Fibroblast of gingiva (primary cell): Measurements from ENCODE around the gene TJP3.

Source experiments
- DNase-seq: peaks from one replicate; pipeline ENCODE4 v3.0.0-alpha.2; 2011; ENCODE audit warnings: low read depth

TJP3 gene

DNA sequence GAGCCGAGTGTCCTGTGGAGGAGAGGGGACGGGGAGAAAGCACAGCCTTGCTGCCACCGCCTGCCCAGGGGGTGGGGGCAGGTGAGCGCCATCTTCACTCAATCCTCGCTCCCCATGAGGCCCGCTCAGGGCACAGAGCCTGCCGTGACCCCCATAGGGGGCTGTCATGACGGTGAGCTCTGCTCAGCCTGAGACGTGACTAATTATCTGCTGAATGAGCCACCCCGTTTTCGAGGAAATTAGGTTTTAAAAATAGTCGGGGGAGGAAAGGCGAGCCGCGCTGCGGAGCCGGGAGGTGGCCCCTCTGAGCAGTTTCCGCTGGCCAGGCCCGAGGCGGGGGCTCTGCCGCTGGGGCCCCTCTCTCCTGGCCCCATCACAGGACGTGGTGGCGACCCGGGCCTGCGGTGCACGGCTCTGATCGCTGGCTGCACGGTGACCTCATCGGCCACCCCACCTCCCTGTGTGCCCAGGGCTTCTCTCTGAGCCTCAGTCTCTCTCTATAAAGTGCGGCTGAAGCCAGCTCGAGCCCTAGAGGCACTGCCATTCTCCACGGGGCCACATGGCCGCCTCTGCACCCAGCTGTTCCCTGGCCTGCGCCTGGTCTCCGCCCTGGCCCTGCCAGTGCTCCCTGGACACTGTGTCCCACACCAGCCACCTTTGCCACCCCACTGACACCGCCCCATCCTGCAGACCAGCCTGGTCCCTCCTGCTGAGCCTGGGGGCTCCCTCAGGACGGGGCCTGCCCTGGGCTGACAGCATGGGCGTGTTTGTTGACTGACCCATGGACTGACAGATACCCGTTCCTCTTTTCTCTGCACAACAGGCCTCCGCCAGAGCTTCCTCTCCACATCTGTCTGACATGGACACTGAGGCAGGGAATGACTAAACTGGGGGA, 36.3 kb upstream of the TJP3 start:
- DNase-seq = no peak

DNA sequence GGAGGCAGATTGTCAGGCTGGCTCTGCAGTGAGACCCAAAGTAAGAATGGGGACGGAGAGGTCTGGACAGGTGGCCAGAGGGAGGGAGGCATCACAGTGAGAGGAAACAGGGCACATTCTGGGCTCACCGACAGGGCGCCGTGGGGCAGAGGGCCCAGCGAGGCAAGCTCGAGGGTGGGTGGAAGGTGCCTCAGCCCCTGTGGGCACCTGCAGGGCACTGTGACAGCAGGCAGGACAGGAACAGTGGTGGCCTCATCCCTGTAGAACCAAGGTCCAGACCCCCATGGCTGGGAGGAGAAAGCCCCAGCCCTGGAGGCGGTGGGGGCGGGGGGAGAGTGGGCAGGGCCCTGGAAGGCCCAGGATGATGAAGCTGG, 35.6 kb upstream of the TJP3 start:
- no peak for DNase-seq

DNA sequence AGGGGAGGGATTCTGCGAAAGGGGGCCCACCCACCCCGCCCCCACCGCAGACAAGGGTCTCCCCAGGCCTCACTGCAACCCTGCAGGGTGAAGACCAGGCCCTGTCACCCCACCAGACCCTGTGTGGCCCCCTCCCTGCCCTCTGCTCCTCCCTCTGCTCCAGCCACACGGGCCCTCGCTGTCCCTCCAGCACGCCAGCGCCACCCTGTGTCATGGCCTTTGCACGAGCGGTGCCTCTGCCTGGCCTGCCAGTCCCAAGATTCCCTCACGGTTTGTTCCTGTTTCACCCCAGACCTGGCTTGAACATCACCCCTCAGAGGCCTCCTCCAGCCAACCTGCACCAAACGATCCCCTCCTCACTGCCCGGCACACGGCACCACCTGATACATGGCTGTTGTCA, 35.2 kb upstream of the TJP3 start:
- DNase-seq = no peak

DNA sequence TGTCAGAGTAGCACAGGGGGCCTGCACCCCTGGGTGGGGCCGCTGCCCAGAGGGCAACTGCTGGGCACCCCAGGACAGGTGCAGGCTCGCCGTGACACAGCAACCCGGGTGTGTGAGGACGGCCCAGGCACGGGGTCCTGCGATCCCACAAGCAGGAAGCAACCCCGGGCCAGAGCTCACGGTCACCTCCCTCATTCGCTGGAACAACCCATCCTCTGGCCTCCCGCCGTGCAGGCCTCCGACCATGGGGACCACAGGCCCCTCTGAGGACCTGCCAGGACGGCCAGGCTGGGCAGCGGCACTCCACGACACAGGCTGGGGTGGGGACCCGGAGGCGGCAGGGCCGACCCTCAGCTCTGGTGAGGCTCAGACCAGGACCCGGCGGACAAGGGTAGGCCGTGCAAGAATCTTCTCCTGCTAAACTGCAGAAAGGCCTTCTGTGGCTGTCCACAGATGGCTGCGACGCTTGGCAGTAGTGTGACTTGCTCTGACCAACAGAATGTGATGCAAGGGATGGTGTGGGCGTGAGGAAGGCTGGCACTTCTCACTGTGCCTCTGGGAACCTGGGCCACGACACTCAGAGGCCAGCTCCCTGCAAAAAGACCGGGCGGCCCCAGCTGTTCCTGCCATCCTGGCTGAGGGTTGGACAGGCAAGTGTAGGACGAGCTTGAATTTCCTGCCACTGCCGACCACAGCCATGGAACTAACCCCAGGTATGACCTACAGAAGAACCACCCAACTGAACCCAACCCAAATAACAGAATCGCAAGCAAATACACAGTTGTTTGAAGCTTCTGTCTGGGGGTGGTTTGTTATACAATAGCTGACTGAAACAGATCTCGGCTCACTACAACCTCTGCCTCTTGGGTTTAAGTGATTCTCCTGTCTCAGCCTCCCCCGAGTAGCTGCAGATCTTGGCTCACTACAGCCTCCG, 34.4 kb upstream of the TJP3 start:
- DNase-seq = no peak

DNA sequence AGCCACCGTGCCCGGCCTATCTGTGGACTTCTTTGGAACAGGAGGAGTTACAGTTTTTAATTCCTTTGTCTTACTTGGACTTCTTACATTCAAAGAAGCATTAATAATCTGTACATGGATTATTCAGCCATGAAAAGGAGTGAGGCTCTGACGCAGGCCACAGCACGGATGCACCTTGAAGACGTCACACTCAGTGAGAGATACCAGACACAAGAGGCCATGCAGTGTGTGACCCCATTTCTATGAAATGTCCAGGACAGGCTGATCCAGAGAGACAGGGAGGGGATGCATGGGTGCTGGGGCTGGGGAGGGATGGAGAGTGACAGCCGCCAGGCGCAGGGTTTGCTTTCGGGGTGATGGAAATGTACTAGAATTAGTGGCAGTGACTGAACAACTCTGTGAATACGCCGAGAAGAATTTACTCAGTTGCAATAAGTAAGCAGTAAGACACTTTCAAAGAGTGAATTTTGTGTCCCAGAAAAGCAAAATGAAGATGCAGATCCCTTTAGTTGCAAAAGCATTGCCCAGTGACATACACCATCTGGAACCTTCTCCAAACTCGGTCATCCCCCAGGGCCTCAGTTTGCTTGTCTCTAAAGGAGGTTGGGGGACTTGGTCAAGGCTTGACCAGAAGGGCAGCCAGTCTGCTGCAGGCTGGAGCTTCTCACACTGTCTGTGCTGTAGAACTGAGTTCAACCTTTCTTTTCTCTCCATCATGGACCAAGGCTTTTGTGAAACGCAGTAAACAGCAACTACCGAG, 33.2 kb upstream of the TJP3 start:
- DNase-seq = no peak

DNA sequence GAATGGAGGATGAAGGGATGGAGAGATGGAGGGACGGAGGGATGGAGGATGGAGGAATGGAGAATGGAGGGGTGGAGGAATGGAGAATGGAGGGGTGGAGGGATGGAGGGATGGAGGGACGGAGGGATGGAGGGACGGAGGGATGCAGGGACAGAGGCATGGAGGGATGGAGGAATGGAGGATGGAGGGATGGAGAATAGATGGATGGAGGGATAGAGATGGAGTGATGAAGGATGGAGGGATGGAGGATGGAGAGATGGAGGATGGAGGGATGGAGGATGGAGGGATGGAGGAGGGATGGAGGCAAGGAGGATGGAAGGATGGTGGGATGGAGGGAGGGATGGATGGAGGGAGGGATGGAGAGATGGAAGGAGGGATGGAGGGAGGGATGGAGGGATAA, 30.0 kb upstream of the TJP3 start:
- DNase-seq = no peak

DNA sequence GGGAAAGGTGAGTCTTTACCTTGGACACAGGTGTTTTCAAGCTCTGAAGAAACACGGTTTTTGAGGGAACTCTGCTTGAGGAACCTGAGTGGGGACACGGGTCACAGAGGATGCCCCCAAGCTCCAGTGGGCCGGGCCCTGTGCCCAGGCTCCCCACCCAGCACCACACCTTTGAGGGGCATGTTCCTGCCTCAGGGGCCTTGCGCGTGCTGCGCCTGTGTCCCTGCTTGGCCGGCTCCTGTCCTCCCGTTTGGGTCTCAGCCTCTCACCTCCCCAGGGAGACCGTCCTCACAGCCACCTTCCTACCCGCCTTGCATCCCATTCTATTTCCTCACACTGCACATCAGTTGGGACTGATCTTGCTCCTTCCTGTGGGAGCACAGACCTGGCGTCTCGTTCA, 29.0 kb upstream of the TJP3 start:
- no peak for DNase-seq

DNA sequence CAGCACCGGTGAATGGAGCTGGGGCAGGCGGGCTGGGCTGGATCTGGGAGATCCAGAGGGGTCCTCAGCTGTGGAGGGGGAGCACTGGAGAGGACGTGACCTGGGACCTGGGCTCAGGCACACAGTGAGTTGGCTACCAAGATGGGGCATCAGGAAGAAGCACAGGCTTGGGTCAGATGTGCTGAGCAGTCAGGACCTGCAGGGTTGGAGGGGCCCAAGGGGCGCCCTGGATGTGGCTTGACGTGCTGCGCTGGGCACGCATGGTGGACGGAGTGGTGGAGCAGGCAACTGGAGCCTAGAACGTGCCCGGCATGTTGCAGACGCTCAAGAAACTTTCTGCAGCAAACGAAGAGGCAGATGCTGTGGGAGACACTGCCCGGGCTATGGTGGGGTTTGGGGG, 28.6 kb upstream of the TJP3 start:
- DNase-seq = no peak

DNA sequence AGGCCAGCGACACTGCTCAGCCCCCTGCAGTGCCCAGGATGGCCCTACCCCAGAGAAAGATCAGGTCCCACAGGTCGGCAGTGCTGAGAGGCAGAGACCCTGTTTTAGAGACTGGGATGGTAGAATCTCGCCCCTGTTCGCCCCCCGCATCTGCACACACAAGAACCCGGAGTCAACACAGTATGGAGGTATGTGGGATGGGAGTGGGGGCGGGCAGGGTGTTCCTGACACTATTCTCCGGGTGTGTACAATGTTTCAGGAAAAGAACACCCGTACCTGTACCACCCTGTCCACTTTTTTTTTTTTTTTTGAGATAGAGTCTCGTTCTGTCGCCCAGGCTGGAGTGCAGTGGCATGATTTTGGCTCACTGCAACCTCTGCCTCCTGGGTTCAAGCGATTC, 27.2 kb upstream of the TJP3 start:
- no peak for DNase-seq

DNA sequence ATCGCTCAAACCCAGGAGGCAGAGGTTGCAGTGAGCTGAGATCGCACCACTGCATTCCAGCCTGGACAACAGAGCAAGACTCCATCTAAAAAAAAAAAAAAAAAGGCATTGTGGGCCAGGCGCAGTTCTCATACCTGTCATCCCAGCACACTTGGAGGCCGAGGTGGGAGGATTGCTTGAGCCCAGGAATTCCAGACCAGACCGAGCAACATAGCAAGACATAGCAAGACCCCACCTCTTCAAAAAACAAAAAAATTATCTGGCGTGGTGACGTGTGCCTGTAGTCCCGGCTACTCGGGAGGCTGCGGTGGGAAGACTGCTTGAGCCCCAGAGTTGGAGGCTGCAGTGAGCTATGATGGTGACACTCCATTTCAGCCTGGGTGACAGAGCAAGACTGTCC, 25.9 kb upstream of the TJP3 start:
- DNase-seq = no peak

DNA sequence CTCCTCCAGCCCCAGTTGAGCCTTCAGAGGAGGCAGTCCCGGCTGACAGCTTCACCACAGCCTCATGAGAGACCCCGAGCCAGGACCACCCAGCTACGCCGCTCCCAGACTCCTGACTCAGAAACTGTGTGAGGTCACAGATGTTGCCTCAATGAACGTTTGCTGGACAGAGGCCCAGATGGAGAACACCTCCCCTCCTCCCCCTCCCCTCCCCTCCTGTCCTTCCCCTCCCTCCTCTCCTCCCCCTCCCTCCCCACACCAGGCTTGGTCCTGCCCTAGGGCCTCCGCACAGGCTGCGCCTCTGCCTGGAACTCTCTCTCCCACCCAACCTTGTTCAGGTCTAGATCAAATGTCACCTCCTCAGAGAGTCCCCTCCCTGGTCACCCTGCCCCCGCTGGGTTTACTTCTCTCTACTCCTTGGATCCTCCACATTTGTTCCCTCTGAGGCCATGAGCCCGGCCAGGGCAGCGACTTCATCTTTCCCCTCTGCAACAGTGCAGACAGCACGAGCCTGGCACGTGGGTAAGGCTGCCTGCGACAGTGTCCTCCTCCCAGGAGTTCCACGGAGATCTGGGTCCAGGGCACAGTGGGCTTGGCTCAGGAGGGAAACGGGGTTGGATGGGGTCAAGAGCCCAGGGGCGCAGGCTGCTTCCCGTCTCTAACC, 25.3 kb upstream of the TJP3 start:
- no peak for DNase-seq

DNA sequence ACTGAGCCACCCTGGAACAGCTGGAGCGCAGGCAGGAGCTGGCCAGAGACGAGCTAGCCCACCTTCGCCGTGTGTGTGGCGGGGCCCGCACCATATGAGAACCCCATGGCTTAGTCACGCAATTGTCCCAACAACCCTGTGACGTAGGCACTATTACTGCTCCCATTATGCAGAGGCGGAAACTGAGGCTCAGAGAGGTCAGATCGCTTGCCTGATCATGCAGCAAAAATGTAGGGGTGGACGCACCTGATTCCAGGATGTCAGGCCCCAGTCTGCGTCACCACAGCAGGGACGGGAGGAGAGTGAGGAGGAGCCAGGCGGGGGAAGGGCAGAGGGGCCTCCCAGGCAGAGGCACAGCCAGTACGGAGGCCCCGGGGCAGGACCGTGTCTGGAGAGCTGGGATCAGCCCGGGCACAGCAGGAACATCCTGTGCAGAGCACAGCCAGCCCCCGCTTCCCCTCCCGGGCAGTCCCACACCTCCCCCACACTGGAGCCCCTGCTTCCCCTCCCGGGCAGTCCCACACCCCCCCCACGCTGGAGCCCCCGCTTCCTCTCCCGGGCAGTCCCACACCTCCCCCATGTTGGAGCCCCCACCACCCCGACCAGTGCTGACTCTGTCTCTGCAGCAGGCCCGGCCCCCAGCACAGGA, 24.7 kb upstream of the TJP3 start:
- no peak for DNase-seq

DNA sequence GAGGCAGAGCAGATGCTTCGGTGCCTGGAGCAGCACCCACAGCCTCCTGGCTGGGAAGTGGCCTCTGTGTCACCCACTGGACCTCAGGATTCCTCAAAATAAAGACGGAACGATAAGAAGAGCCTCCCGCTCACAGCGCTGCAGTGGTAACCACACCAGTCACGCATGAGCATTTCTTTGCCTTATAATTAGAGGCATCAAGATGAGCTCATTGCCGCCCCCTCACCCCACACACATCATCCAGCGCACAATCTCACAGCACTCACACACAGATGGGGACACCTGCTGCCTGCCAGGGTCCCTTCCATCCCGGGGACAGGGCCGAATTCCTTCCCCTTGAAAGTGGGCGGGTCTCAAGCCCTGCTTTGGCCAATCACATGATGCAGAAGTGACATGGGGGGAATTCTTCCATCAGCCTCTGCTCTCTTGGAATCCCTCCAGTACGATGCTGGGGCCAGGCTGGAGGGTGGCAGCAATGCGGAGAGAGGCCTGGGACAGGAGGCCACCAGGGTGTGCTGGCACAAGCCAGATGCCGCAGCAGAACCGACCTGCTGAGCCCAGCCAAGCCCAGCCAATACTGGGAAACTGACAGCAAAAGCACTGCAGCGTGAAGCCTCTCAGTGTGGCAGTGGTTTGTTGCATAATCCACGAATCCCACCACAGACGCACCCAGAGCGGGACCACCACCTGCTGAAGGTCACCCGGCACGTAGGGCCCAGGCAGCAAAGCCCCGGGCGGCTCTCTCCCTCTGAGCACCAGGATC, 23.9 kb upstream of the TJP3 start:
- DNase-seq = no peak

DNA sequence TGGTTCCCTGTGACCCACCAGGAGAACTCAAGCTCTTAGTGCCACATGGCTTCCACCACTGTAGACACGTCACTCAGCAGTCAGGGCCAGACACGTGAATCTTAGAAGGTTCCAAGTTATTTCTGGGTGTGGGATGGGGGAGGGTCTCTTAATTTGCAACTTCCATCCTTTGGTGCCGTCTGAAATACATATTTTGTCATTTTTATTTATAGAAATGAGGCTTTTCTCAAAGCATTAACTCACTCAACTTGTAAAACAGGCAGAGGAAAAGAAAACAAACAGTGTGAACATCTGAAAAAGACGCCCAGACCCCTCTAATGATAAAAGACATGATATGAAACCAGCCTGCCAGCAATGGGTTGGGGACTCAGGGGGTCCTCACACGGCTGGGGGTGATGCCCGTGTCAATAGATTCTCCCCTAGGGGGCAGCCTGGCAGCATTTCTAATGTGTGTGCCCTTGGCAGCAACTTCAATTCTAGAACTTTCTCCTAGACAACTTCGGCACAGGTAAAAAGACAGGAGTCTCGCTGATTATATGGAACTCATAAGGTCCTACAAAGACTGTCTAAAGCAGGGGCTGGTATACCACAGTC, 23.3 kb upstream of the TJP3 start:
- no peak for DNase-seq

DNA sequence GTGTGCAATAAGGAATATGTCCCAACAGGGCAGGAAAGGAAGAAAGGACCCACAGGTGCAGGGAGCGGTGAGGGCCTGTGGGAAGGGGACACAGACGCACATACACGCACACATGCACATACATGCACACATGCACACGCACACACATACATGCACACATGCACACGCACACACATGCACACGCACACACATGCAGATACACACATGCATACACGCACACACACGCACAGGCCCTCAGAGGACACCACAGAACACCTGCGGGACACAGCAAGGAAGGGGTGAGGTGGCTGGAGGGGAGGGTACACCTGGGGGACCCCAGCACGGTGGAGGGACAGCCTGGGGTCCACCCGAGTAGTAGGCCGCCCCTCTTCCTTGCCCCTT, 20.8 kb upstream of the TJP3 start:
- no peak for DNase-seq

DNA sequence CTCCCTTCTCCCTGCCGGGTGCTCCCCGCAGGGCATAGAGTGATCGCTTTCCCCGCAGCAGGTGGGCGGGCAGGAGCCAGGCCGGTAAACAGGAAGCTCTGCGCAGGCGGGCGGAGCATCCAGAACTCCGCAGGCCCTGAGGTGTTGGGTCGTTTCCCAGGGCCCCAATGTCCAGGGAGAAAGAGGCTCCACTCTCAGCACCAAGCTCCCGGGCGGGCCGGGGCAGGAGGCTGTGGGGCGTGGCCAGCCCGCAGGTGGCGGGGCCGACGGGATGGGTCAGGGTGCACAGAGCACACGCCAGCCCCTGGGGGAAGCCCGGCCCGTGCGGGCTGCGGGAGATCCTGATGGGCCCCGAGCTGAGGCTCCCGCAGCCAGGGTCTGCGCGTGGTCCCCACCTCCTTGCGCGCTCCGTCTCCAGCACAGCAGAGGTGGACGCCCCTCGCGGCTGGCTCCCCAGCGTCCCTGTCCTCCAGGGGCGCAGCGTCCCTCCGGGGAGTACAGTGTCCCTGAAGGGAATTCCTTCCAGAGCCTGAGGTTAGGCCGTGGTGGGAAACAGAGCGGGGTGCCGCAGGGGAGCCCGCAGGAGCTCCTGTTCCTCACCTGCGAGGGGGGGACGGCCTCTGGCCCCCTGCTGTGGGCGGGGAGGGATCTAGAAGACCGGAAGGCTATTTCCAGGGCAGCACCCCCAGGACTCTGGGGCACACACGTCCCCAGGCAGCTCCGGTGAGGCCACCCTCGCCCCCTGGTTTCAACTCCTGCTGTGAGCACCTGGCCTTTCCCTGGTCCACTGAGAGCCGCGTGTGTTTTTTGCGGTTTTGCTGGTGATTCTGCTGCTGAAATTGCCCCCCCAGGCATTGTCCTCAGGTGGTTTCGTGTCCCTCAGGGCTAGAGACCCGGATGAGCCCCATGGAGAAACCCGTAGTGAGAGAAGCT, 20.1 kb upstream of the TJP3 start:
- no peak for DNase-seq

DNA sequence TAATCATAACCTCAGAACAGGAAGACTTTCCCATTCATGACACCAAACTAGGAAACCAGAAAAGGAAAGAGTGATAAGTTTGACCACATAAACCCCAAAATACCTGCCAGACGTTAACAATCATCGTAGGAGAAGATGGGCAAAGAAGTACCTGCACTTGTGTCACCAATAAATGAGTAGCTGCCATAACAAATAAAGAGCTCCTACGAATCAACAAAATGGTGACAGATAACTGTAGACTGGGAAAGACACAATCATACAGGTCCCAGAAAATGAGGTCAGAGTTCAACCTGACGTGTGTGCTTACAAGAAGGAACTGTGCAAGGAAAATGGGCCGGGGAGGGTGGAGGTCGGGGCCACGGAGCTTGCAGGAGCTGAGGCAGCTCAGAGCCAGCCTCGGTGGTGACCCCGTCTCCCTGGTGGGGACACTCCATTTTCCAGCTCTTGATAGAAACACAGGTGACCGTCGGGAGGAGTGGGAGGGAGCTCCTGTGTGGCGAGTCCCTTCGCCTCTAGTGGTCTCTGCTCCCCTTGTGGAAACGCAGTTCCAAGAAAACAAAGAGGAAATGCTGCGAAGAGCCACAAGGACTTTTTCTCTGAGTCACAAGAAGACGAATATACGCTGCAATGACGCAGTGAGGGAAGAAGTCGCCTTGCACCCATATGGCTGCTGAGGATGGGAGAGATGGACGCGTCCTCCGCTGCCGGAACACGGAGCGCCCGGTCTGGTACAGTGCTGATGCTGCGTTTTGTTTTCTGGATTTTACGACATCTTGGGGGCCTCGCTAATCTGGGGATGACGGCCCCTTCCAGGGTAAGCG, 17.4 kb upstream of the TJP3 start:
- DNase-seq = no peak

DNA sequence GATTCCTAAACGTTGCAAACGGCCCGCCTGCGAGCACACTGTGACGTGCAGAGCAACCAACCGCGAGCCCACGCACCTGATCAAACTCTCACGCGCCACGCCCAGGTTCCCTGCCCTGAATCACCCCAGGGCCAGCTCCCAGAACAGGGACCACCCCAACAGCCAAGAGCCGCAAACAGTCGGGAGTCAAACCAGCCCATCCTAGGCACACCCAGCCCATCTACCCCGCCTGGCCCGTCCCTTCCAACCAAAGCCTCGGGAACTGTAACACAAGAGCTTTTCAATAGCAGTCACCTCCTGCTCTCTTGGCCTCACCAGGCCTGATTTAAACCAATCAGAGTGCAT, 16.8 kb upstream of the TJP3 start:
- DNase-seq = no peak
